GM19099 (cell line): ENCODE results near the gene GOSR2.

Source experiments
- POLR2A ChIP-seq: IDR thresholded peaks from 3 replicates; pipeline ENCODE4 v1.6.1; 2011; ENCODE audit warnings: low read depth; ENCODE audit not compliant: insufficient read length; ENCODE audit errors: extremely low read depth

The GOSR2 gene

GRCh38 chr17:46886310-46886663 lies 36.7 kb upstream of the GOSR2 start:
- no peak for TF ChIP-seq POLR2A

DNA sequence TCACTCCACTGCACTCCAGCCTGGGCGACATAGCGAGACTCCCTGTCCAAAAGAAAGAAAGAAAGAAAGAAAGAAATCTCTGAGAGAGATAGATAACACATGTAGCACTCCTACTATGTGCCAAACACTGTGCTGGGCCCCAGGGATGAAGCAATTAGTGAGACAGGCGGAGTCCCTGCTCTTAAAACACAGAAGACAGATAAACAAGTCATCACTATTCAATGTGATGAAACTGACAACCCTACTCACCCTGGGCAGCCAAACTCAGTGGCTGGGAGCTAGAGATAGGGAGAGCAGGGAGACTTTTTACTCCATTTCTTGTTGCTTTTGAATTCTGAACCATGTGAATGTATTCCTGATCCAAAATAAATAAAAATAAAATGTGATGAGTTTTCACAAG lies 35.2 kb upstream of the GOSR2 start:
- TF ChIP-seq POLR2A = no peak

DNA sequence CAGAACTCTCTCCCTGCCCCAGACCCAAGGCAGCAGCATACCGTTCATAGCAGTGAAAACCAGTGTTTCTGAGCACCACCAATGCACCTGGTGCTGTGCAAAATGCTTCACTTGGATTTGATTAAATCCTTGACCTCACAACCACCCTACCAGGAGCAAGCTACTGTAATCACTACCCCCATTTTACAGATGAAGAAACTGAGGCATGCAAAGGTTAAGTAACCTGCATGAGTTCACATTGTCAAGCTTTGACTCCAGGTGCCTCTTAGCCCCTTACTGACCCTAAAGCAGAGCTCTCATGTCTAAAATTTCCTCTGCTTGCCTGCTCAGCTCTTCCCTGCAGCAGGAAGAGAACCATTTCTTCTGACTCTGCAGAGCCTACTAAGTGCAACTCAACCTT lies 34.2 kb upstream of the GOSR2 start:
- TF ChIP-seq POLR2A = no peak

DNA sequence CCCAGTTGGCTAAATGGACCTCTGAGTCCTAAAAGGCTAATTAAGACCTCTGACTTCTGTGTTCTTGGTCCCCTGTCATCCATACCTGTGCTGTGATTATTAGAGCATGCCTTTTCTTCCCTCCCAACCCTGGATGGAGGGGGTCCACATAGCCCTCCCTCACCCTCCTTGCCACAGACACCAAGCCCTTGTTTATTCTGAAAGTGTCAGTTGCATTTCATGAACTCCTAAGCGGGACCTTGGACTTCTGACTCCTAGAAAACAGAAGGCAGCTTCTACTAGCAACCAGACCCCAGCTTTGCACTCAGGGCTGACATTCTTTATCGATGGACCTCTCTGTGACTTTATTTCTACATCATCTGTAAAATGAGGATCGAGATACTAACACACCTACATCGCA lies 33.4 kb upstream of the GOSR2 start:
- no peak for TF ChIP-seq POLR2A

DNA sequence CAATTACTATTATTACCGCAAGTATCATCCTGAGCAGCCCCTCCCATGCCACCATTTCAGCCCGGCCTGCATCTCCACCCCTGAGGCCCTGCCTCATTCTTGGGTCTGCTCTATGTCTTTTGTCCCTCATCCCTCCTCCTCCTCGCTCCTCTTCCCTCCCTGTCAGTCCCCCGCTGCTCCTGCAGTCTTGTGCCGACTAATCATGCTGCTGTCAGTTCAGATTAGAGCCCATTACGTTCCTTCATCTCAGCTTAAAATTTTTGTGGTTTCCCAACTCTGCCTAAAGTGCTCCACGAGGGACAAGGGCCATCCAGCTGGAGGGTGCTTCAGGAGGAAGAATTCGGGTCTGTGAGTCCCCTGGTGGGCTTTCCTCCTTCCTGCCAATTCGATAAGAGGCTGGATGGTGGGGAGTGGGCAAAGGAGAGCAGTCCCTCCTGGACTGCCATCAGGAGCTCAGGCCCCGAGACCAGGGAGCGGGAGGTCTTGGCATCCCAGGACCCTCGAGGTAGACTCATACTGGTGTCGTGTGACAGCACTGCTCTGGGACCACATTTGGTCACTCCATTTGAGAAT lies 32.9 kb upstream of the GOSR2 start:
- TF ChIP-seq POLR2A = no peak

DNA sequence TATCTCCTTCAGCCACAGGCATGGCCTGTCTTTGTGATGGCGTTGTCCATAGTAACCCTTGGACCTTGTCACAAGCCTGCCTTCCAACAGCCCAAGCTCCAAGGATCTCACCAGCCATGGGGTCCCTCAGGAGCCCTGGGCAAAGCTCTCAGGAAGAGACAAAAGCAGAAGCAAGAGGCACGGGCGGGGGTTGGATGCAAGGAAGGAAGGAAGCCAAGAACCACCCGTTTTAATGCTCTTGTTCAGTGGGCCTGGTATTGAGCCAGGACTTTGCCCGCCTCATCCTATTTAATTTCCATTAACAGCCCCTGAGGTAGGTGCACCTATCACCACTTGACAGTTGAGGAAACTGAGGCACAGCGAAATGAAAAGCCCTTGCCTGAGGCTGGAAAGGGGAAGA lies 32.3 kb upstream of the GOSR2 start:
- TF ChIP-seq POLR2A = no peak

DNA sequence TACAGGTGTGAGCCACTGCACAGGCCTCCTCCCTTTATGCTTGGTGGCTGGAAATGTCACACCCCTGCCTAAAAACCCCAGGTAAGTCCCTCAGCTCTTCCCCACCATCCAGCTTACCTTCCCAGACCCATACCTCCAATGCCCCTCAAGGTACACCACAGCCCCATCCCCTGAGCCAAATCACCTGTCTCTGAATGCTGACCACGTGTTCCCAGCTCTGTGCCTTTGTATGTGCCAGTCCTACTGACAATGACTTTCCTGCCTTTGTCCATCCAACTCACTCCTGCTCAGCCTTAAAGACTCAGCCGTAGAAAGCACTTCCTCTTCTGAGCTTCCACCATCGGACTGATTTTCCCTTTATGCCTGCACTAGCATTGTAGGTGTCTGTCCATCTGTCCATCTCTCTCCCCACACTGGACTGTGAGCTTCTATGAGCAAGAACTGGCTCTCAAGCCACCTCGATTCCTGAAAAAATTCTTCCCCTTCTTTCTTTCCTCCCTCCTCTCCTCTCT lies 30.7 kb upstream of the GOSR2 start:
- no peak for TF ChIP-seq POLR2A

DNA sequence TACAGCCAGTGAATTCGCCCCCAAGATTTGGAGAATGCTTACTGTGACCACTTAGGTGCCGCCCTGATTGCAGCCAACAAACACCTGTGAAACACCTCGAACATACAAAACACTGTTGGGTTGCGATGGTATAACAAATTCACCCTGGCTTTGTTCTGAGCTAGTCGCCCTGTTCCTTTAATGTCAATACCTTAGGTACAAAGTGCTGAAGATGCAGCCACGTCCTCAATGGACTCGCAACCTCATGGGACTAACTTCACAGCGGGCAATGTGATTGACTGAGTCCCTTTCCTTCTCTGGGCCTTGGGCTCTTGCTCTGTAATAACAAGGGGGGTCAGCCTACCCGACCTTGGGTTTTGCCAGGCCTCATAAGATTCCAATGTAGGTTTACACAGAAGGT lies 28.9 kb upstream of the GOSR2 start:
- no peak for TF ChIP-seq POLR2A

DNA sequence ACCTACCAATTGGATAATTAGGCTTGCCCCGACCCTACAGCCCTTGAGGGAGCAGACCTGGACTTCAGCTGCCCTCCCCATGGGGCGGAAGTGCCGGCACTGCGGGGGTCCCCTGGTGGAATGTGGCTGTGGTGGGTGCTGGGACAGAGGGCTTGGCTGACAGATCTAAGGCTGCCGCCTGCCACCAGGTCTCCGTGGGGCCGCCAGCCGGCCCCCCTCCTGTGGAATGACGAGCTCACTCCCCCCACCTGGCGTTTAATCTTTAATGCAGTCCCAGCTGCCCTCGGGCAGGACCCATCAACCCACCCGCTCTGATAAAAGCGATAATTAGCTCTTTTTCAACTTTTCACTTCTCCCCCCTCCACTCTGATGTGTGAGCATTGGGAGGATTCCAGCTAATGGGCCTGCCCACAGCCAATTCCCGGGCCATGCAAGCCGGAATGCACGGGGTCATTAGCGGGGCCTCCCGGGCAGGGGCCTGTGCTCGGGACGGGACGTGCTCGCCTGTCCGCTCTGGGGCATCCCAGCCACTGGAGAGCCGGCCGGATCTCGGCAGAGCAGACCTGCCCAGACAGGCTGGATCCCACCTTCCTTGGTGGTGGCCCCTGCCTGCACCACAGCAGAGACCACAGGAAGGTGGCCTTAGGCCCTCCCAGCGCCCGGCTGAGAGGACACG lies 28.3 kb upstream of the GOSR2 start:
- no peak for TF ChIP-seq POLR2A

- TF ChIP-seq POLR2A = no peak
Measured at GRCh38 chr17:46895171-46895570, 27.8 kb upstream of the GOSR2 start.

GRCh38 chr17:46896991-46897390 lies 26.0 kb upstream of the GOSR2 start:
- TF ChIP-seq POLR2A = no peak

DNA sequence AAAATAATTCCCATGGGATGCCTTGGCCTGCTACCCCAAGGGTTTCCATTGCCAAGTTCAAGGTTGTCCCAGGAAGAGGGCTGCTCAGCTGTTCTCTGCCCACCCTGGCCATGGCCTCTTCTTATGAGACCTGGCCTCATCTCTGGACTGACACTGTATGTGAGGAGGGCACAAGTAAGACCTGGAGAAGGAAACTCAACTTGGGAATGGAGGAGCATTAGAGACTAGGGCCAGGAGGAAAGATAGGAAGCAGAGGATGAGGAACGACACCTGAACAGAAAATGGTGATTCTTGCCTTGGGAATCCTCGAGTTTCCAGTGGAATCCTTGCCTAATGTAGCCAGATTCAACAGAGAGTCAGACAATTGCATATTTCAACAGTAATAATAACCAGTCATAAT lies 24.6 kb upstream of the GOSR2 start:
- no peak for TF ChIP-seq POLR2A

- no peak for TF ChIP-seq POLR2A
Measured at GRCh38 chr17:46898860-46899259, 24.1 kb upstream of the GOSR2 start.

DNA sequence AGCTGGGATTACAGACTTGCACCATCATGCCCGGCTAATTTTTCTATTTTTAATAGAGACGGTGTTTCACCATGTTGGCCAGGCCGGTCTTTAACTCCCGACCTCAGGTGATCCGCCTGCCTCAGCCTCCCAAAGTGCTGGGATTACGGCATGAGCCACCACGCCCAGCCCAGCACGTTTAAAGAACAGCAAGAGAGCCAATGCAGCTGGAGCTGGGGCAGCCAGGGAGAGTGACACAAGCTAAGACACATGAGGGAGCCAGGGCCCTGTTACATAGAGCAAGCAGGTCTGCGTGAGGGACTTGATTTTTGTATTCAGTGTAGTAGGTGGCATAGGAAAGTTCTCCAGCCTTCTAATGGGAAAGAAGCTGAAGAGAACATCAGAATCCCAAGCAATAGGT lies 21.7 kb upstream of the GOSR2 start:
- no peak for TF ChIP-seq POLR2A

DNA sequence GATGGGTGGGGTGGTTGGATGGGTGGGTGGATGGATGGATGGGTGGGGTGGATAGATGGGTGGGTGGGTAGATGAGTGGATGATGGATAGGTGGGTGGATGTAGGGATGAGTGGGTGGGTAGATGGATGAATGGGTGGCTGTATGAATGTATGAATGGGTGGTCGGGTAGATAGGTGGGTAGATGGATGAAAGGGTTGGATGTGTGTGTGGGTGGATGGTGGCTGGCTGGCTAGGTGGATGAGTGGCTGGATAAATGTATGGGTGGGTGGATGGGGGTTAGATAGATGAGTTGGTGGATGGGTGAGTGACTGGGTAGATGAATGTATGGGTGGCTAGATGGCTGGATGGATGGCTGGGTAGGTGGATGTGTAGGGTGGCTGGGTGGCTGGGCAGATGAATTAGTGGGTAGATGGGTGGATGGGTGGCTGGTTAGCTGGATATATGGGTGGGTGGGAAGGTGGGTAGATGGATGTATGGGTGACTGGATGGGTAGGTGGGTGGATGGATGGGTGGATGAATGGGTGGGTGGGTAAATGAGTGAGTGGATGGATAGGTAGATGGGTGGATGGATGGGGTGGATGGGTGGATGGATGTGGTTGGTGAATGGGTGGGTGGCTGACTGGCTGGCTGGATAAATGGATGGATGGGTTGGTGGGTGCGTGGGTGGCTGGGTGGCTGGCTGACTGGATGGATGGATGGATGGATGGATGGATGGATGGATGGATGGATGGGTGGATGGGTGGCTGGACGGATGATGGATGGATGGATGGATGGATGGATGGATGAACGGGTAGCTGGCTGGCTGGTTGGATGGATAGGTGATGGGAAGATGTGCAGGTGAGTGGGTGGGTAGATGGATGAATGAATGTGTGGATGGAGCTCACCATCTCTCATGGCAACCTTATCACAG lies 18.9 kb upstream of the GOSR2 start:
- TF ChIP-seq POLR2A = no peak
